COLO668 (cell line): ENCODE measurements around the gene NLRP6.
"Not testable (repeated sequence)": the region's sequence is repeated elsewhere in the genome, so short reads cannot be mapped to it uniquely, and the experiment has no call there.

Experiments
- DNase-seq: peaks from one replicate; lab custom pipeline; 2025; ENCODE audit not compliant: unreplicated experiment; lab: John Stamatoyannopoulos, UW

The NLRP6 gene

GRCh38 chr11:319121-319887 is 41.1 kb downstream of the NLRP6 start:
- not testable (repeated sequence) for DNase-seq

- DNase-seq = not testable (repeated sequence)
Observed at GRCh38 chr11:319888-320273, 41.7 kb downstream of the NLRP6 start.

GRCh38 chr11:324156-324555 is 45.9 kb downstream of the NLRP6 start:
- no peak for DNase-seq

- not testable (repeated sequence) for DNase-seq
Observed at GRCh38 chr11:324593-325517, 46.6 kb downstream of the NLRP6 start.

- DNase-seq = no peak
Observed at GRCh38 chr11:325796-326591, 47.8 kb downstream of the NLRP6 start.

GRCh38 chr11:326592-326841 is 48.3 kb downstream of the NLRP6 start:
- DNase-seq = no peak

- no peak for DNase-seq
Observed at GRCh38 chr11:326842-327580, 48.8 kb downstream of the NLRP6 start.

- DNase-seq = no peak
Observed at GRCh38 chr11:327581-327923, 49.3 kb downstream of the NLRP6 start.

GRCh38 chr11:328012-328411 is 49.8 kb downstream of the NLRP6 start:
- no peak for DNase-seq

- DNase-seq = not testable (repeated sequence)
Observed at GRCh38 chr11:328516-329100, 50.4 kb downstream of the NLRP6 start.

- no peak for DNase-seq
Observed at GRCh38 chr11:329886-330253, 51.7 kb downstream of the NLRP6 start.

GRCh38 chr11:330307-330693 is 52.1 kb downstream of the NLRP6 start:
- no peak for DNase-seq

GRCh38 chr11:330694-331357 is 52.6 kb downstream of the NLRP6 start:
- no peak for DNase-seq

GRCh38 chr11:331358-332060 is 53.3 kb downstream of the NLRP6 start:
- DNase-seq = no peak

GRCh38 chr11:332651-333480 is 54.7 kb downstream of the NLRP6 start:
- no peak for DNase-seq

- not testable (repeated sequence) for DNase-seq
Observed at GRCh38 chr11:333616-334263, 55.5 kb downstream of the NLRP6 start.

GRCh38 chr11:334264-334994 is 56.2 kb downstream of the NLRP6 start:
- no peak for DNase-seq
